NCI-H146 treated with DMSO at 0.1 percent for 48 hours (cell line): ENCODE results near the gene SIK3.
"Not testable (repeated sequence)": the region's sequence is repeated elsewhere in the genome, so short reads cannot be mapped to it uniquely, and the experiment has no call there.

Source experiments
- DNase-seq: peaks from one replicate; lab custom pipeline; 2025; ENCODE audit not compliant: unreplicated experiment; lab: John Stamatoyannopoulos, UW

SIK3 gene

DNA sequence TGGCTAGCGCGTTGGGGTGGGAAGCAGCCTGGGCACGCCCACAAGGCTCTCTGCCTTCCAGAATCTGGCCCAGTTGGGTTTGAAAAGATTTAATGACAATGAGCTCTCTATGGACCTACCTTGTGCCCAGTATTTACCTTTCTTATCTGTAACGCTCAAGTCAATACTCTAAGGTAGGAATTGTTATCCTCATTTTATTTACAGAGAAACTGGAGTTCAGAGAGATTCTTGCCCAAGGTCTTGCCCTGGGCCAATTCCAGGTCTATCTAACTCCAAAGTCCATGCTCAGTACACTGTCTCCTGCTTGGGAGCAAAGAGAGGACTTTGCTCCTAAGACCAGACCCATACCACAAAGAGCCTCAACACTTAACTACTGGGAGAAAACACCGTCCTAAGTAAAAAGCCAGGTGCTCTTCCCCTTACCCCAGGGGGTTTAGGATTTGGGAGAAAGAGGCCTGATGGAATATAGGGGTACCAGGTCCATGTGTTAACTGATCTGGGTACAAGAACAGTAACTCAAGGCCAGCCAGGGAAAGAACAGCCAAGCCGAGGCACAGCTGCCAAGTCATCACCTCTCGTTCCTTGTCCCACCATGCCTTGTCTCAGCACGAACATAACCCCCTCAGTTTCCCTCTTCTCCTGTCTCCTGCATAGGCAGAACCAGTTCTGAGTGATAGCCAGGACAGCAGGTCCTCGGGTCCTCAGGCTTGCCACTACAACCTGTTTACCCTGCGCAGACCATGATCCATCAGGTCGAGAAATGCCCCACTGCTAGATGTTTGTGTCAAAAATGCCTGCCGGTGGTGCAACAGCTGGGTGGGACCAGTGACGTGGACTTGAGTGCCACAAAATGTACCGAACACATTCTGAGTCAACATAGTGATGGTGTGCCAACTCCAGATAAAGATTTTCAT lies 289.7 kb downstream of the SIK3 start:
- DNase-seq = no peak

DNA sequence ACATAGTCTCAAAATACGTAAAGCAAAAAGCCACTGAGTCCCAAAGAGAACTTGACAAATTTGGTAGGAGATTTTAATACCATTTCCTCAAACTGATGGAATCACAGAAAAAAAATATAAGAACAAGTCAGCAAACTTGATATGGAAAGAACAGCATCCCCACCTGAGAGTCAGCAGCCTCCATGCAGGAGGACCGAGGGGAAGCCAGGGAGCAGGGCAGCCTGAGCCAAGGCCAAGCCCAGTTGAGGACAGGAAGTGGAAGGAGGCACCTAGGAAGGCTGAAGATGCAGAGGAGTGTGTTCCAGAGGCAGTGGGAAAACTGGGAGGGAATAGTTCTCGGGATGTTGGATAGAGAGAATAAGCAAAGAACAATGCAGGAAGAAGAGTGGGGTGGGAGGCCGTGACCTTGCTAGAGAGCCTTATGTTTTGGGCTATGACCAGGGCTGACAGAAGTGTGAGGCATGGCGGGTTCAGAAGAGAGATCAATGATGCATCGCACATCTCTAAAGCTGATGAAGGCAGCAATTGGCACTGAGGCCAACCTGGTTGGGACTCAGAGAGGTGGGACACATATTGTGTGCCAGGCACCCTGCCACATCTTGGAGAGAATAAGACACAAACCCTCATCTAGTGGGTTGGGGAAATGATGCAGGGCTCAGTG lies 290.5 kb downstream of the SIK3 start:
- no peak for DNase-seq

DNA sequence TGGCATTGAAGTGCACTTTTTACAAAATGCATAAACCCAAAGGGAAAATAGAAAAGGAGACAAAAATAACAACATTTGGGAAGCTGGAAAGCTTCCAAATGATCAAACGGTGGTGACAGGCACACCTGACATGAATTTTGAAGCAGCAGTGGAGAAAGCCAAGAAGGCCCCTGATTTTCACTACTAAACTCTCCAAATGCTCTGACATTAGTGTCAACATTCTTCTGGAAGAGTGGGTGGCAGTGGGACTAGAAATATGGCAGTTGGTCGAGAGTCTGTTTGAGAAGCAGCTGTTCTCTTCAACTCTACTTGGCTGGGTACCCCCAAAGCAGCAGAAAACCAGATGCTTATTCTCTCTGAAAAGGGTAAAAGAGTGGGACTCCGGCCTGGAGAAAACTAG lies 294.2 kb downstream of the SIK3 start:
- DNase-seq = no peak

DNA sequence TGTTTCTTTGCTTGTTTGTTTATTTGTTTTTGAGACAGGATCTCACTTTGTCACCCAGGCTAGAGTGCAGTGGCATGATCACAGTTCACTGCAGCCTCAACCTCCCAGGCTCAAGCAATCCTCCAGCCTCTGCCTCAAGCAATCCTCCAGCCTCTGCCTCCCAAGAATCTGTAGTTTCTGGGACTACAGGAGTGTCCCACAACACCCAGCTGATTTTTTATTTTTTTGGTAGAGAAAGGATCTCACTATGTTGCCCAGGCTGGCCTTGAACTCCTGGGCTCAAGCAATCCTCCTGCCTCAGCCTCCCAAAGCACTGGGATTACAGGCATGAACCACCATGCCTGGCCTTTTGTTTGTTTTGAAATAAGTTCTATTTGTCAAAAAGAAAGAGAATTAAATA lies 296.6 kb downstream of the SIK3 start:
- DNase-seq = not testable (repeated sequence)

DNA sequence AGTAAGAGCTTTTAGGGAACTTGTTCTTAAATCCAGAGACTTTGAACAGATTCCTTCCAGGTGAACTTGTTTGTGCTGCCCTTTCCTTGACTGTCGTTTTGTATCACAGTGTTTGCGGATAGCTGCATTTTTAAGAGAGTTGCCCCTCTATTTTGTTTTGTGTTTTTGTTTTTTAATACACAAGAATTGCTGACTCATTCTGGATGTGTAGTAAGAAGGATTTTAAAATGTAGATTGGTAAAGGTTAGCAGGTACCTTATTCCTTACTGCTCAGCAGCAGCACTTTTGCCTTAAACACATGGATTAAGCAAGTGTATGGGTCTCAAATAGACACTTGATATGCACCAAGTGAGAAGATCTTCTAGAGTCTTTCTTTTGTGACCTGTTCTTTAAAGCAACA lies 297.6 kb downstream of the SIK3 start:
- no peak for DNase-seq

DNA sequence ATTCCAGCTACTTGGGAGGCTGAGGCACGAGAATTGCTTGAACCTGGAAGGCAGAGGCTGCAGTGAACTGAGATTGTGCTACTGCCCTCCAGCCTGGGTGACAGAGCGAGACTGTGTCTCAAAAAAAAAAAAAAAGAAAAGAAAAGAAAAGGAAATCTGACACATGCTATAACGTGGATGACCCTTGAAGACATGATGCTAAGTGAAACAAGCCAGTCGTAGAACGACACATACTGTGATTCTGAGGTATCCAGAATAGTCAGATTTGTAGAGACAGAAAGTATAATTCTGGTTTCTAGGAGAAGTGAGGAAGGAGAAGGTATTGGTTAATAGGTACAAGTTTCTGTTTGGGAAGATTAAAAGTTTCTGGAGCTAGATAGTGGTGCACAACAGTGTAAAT lies 299.9 kb downstream of the SIK3 start:
- DNase-seq = no peak

DNA sequence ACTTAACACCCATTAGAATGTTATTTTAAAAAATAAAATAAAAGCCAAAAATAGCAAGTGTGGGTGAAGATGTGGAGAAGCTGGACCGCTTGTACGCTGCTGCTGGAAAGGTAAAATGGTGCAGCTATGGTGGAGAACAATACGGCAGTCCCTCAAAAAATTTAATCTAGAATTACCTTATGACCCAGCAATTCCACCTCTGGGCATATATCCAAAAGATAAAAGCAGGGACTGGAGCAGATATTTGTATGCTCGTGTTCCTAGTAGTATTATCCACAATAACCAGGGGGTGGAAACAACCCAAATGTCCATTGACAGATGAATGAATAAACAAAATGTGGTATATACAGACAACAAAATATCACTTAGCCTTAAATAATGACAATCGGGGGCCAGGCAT lies 300.4 kb downstream of the SIK3 start:
- DNase-seq = no peak

DNA sequence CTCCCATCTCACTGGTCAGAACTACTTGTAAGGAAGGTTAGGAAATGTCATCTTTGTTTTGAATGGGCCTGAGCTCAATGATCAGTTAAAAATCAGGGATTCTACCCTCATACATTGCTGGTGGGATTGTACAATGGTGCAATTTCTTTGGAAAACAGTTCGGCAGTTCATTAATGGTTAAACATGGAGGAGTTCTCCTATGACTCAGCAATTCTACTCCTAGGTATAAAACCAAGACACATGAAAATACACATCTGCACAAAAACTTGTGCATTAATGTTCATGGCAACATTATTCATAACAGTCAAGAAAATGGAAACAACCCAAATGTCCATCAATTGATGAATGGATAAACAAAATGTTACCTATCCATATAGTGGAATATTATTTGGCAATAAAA lies 301.7 kb downstream of the SIK3 start:
- no peak for DNase-seq

DNA sequence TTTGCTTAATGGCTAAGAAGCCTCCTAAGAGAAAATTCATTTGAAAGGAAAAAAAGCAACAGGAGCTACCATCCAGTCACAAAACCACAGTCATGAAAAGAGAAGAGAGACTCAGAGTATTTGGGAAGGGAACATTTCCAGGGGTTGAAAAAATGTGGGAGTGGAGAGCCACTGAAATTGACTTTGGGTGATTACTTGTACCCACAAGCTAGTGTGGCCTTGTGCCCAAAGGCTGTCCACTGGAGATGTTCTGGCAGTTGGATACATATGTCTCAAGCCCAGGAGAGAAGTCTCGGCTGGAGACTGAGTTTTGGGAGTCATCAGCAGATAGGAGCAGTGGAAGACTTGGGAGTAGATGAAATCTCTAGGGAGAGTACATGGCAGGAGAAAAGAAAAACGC lies 303.4 kb downstream of the SIK3 start:
- DNase-seq = no peak

DNA sequence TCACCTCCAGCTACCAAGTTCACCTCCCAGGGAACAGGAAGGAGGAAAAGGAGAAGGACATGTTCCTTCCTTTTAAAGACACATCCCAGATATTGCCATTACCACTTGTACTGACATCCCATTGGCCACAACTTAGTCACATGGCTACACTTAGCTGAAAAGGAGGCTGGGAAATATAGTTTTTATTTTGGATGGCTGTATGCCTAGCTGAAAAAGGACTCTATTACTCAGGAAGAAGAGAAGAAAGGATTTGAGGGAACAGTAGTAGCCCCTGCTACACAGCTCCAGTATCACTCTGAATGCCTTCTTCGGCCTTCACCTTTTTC lies 304.5 kb downstream of the SIK3 start:
- DNase-seq = no peak
